Activated CD8-positive, alpha-beta memory T cell treated with anti-CD3 and anti-CD28 coated beads, Interleukin-2, amount 10 ng/mL, durations not matched to agents 7 days and 5 days (primary cell): ENCODE measurements around the gene ZDHHC4. TPM values are rescaled to one million over a fixed set of nuclear protein-coding genes. Genes with fewer than 3 reads are reported as not detected.
"Not testable (repeated sequence)": the region's sequence is repeated elsewhere in the genome, so short reads cannot be mapped to it uniquely, and the experiment has no call there.

Source experiments
- ATAC-seq: fragments of 150-1000 bp; cut with Tn5 transposase; one replicate; pipeline ENCODE4 v1.10.0; 2021; ENCODE audit warnings: moderate library complexity
- CTCF ChIA-PET: fragments of 350-600 bp; sonication (Branson Sonifier 250); formaldehyde crosslinking; loops from one replicate; lab custom pipeline; 2021; ENCODE audit warnings: antibody characterized with exemption; lab: Charles Lee
- DNase-seq: peaks from one replicate; pipeline ENCODE4 v3.0.0-alpha.2; 2020
- H3K27ac Mint-ChIP-seq: one replicate; pipeline ENCODE4 v1.8.0; 2021; ENCODE audit warnings: mild to moderate bottlenecking, mixed read lengths
- H3K27me3 Mint-ChIP-seq: one replicate; pipeline ENCODE4 v1.8.0; 2021; ENCODE audit warnings: mixed read lengths
- H3K36me3 Mint-ChIP-seq: one replicate; pipeline ENCODE4 v1.8.0; 2021; ENCODE audit warnings: mild to moderate bottlenecking, mixed read lengths
- H3K4me1 Mint-ChIP-seq: one replicate; pipeline ENCODE4 v1.8.0; 2021; ENCODE audit warnings: mixed read lengths
- H3K4me3 Mint-ChIP-seq: one replicate; pipeline ENCODE4 v1.8.0; 2021; ENCODE audit warnings: mild to moderate bottlenecking, moderate library complexity, mixed read lengths
- H3K9me3 Mint-ChIP-seq: one replicate; pipeline ENCODE4 v1.8.0; 2022; ENCODE audit warnings: low read depth, mixed read lengths
- total RNA-seq, 2 experiments: library from RNA; stranded (reverse); gene quantifications; one replicate each; pipeline ENCODE4 v1.2.3, GENCODE V29; 2021

The ZDHHC4 gene
- total RNA-seq, 2 experiments from 2014 or later = 30.1 to 33.2 TPM

DNA sequence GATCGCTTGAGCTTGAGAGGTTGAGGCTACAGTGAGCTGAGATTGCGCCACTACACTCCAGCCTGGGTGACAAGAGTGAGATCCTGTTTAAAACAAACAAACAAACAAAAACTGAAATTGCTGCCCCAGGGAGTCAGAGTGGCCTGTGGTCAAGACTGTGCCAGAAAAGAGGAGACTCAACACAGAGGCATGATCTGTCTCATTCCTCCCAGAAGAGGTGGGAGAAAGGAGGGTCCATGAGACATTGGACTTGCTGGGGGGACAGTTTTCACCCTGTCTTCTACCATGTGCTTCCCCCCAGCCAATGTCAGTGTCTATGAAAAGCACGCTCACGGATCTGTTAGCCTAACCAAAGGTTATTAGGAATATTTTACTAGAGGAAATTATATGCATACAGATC, 41.4 kb downstream of the ZDHHC4 start:
- no peak for DNase-seq
- H3K4me1 Mint-ChIP-seq = peaks cover 46% of the 10 kb centered on the region
- H3K9me3 Mint-ChIP-seq = no peaks in the 10 kb centered on the region
- no peak for ATAC-seq
- H3K4me3 Mint-ChIP-seq = no peak overlapping the region
- CTCF ChIA-PET = interaction anchor here (1.3 kb wide), 1 partner anchor 28 kb away, joined by 4 read pairs; the partner anchor contains the start of gene INTS15
- H3K27ac Mint-ChIP-seq = no peak overlapping the region
- H3K36me3 Mint-ChIP-seq = peaks cover 11% of the 10 kb centered on the region
- H3K27me3 Mint-ChIP-seq = peaks cover 19% of the 10 kb centered on the region

DNA sequence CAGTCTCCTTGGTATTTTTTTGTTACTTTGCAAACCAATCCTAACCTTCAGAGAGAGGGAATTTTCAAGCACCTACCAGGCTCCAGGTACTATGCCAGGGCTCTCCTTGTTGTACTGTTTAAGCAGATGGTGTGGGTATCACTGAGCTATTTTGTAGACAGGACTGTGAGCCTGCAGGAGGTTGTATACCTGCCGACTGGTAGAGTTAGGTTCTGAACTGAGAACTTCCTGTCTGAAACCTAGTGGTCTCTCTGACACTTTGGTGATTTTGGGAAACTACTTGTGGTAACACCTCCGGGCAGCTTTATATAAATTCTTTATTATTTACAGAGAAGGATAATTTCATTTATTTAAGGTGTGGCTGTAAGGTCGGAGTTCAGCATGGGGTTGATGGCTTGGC, 42.7 kb downstream of the ZDHHC4 start:
- H3K4me1 Mint-ChIP-seq = peaks cover 54% of the 10 kb centered on the region

DNA sequence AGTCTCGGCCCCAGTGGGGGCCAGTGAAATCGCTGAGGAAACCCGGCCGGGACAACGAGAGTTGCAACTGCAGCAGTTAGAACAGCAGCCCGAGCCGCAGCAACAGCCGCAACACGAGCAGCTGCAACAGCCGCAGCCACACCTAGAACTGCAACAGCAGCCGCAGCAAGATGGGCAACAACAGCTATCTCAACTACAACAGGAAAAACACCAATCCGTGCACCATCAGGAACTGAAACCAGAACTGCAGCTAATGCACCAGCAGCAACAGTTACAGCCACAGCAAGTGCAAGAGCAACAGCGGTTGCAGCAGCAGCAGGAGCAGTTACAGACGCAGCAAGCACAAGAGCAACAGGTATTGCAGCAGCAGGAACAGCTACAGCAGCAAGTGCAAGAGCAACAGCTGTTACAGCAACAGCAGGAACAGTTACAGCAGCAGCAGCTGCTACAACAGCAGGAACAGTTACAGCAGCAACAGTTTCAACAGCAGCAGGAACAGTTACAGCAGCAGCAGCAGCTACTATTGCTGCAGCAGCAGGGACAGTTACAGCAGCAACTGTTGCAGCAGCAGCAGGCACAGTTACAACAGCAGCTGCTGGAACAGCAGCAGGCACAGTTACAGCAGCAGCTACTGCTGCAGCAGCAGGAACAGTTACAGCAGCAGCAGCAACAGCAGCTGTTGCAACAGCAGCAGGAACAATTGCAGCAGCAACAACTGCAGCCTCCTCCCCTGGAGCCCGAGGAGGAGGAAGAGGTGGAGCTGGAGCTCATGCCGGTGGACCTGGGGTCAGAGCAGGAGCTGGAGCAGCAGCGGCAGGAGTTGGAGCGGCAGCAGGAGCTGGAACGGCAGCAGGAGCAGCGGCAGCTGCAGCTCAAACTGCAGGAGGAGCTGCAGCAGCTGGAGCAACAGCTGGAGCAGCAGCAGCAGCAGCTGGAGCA, 44.2 kb downstream of the ZDHHC4 start:
- Mint-ChIP-seq H3K4me1 (peaks cover 54% of the 10 kb centered on the region), H3K27me3 (peaks cover 3% of the 10 kb centered on the region), H3K27ac (peak overlapping the region; percentile 77), H3K36me3 (peaks cover 9% of the 10 kb centered on the region), H3K4me3 (peak overlapping the region; percentile 42), H3K9me3 (no peaks in the 10 kb centered on the region)
- DNase-seq = peak; percentile 71
- CTCF ChIA-PET = interaction anchor here (0.8 to 2.2 kb wide), 9 partner anchors 8 to 308 kb away, joined by 3 to 7 read pairs (median 5); partner anchors contain the start of gene INTS15
- ATAC-seq = peak; percentile 33

More for the DNA sequence above, 42.7 kb downstream of the ZDHHC4 start:
- CTCF ChIA-PET = interaction anchor here (1.5 to 2.2 kb wide), 5 partner anchors 10 to 310 kb away, joined by 3 to 7 read pairs (median 6); partner anchors contain the start of gene INTS15
- peak overlapping the region; percentile 77 for H3K27ac Mint-ChIP-seq
- peak overlapping the region; percentile 46 for H3K4me3 Mint-ChIP-seq
- peaks cover 8% of the 10 kb centered on the region for H3K27me3 Mint-ChIP-seq
- H3K36me3 Mint-ChIP-seq = peaks cover 9% of the 10 kb centered on the region
- DNase-seq = no peak
- no peaks in the 10 kb centered on the region for H3K9me3 Mint-ChIP-seq
- peak; percentile 38 for ATAC-seq

DNA sequence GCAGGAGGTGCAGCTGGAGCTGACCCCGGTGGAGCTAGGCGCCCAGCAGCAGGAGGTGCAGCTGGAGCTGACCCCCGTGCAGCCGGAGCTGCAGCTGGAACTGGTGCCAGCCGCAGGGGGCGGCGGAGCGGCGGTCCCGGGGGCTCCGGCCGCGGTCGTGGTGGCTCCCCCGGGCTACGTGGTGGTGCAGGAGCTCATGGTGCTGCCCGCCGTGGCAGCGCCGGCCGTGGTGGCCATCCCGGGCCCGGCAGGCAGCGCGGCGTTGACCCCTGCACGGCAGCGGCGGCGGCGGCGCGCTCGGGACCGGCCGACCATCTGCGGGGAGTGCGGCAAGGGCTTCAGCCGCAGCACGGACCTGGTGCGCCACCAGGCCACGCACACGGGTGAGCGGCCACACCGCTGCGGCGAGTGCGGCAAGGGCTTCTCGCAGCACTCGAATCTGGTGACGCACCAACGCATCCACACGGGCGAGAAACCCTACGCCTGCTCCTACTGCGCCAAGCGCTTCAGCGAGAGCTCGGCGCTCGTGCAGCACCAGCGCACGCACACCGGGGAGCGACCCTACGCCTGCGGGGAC, 45.0 kb downstream of the ZDHHC4 start:
- ATAC-seq (no peak), DNase-seq (no peak)
- CTCF ChIA-PET = interaction anchor here (1.7 kb wide), 1 partner anchor 14 kb away, joined by 5 read pairs; no protein-coding TSS in a partner anchor
- H3K27ac Mint-ChIP-seq = no peak overlapping the region
- H3K4me1 Mint-ChIP-seq = peaks cover 52% of the 10 kb centered on the region
- H3K4me3 Mint-ChIP-seq = no peak overlapping the region
- H3K36me3 Mint-ChIP-seq = peaks cover 9% of the 10 kb centered on the region
- H3K9me3 Mint-ChIP-seq = no peaks in the 10 kb centered on the region
- H3K27me3 Mint-ChIP-seq = no peaks in the 10 kb centered on the region

DNA sequence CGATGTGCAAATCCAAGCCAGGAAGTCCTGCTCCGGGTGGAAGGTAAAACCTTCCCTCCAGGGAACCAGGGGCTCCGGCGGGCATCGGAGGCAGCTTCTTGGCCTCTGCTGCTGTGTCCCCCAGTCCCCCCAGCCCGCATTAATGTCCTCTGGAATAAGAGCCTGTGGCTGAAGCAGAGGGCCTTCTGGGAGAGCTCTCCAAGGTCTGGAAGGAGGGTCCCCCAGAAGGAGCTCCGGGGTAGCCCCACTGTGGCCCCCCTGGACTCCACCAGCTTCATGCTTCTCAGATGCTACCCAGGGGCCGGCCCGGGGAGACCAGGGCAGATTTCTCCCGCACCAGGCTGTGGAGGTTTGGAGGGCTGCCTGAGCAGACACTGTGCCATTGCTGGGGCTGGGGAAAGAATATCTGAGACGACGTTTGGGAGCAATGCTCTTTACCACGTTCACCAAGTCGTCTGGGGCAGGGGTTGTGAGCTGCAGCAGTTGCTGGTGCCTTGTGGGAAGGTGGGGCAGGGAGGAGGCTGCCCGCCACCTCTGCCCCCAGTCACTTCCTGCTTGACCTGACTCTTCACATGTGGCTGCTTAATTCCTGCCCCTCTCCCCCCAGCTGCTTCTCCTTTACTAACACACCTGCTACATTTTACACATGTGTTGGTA, 46.5 kb downstream of the ZDHHC4 start:
- peak; percentile 62 for DNase-seq
- H3K4me1 Mint-ChIP-seq = peaks cover 49% of the 10 kb centered on the region
- CTCF ChIA-PET = interaction anchor here (0.8 to 1.5 kb wide), 3 partner anchors 12 to 108 kb away, joined by 4 to 6 read pairs (median 4); partner anchors contain the start of gene INTS15
- ATAC-seq = peak; percentile 60
- no peaks in the 10 kb centered on the region for H3K9me3 Mint-ChIP-seq
- peak overlapping the region; percentile 84 for H3K27ac Mint-ChIP-seq
- H3K27me3 Mint-ChIP-seq = no peaks in the 10 kb centered on the region
- H3K4me3 Mint-ChIP-seq = peak overlapping the region; percentile 23
- H3K36me3 Mint-ChIP-seq = peaks cover 9% of the 10 kb centered on the region

DNA sequence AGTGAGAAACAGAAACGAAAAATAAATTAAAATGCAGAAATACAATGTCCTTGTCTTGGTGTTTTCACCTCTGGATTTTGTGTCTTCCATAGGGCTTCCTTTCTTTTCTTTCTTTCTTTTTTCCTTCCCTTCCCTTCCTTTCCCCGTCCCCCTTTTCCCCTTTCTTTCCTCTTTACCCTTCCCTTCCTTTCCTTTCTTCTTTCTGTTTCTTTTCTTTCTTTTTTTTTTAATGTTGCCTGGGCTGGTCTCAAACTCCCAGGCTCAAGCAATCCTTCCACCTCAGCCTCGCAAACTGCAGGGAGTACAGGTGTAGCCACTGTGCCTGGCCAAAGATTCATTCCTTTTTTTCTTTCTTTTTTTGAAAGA, 47.0 kb downstream of the ZDHHC4 start:
- no peaks in the 10 kb centered on the region for H3K9me3 Mint-ChIP-seq
- no peak for DNase-seq
- CTCF ChIA-PET = interaction anchor here (0.8 to 1.5 kb wide), 3 partner anchors 12 to 109 kb away, joined by 4 to 6 read pairs (median 4); partner anchors contain the start of gene INTS15
- H3K4me3 Mint-ChIP-seq = peak overlapping the region; percentile 23
- no peak for ATAC-seq
- H3K36me3 Mint-ChIP-seq = peaks cover 9% of the 10 kb centered on the region
- no peaks in the 10 kb centered on the region for H3K27me3 Mint-ChIP-seq
- H3K4me1 Mint-ChIP-seq = peaks cover 46% of the 10 kb centered on the region
- H3K27ac Mint-ChIP-seq = peak overlapping the region; percentile 84

DNA sequence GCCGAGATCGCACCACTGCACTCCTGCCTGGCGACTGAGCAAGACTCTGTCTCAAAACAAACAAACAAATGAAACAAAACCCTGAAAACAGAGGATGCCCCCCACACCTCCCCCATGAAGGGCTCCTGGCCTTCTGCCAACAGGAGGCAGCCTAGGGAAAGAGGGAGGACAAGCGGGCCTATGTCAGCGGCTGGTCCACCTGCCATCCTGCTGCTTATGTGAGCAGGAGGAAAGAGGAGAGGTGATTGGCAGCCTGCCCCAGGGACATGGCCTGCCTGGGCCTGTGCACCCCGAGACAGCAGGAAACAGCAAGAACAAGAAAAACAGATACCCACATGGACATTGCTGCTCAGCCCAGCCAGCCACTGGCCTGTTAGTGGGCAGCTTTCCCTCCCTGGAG, 50.8 kb downstream of the ZDHHC4 start:
- ATAC-seq = no peak
- Mint-ChIP-seq H3K27ac (no peak overlapping the region), H3K27me3 (no peaks in the 10 kb centered on the region), H3K36me3 (no peaks in the 10 kb centered on the region), H3K4me3 (no peak overlapping the region), H3K4me1 (peaks cover 16% of the 10 kb centered on the region), H3K9me3 (no peaks in the 10 kb centered on the region)
- DNase-seq = no peak
- CTCF ChIA-PET = interaction anchor here (1.4 kb wide), 1 partner anchor 9 kb away, joined by 3 read pairs; the partner anchor contains the start of gene ZNF316

DNA sequence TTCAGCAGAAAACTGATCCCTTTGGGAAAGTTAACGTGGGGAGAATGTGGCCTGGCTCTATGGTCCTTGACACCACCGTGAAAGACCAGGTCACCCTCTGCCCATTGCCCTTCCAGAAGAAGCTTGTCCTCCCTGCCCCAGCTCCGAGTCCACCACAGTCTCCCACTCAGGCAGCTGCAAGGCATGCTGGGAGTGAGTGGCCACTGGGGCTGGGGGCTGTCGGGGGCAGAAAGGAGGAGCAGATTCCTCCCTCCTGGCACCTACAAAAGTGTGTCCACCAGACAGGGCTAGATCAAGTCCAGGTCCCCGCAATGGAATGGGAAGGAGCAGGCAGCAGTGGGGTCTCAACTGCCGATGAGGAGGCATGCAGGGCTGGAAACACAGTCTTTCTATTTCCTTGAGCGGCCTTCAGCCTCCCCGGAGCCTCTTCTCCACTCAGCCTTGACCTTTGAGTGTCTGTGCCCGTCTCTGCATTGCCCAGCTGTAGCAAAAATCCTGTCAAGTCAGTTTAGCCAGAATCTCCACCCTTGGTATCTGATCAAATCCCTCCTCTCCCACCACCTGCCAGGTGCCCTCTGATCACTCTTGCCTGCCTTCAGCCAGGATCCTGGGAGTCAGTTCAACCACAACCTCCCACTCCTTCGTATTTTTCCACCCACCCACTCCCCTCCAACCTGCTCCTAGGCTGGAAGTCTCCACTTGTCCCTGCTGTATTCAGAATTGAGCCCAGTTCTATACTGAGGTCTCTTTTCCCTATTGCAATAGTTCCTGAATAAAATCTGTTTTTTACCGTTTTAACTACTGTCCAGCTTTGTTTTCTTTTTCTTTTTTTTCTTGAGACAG, 53.0 kb downstream of the ZDHHC4 start:
- H3K36me3 Mint-ChIP-seq = no peaks in the 10 kb centered on the region
- no peak overlapping the region for H3K4me3 Mint-ChIP-seq
- no peak for ATAC-seq
- H3K9me3 Mint-ChIP-seq = no peaks in the 10 kb centered on the region
- H3K4me1 Mint-ChIP-seq = peaks cover 3% of the 10 kb centered on the region
- no peaks in the 10 kb centered on the region for H3K27me3 Mint-ChIP-seq
- CTCF ChIA-PET = interaction anchor here (1.9 kb wide), 1 partner anchor 9 kb away, joined by 5 read pairs; no protein-coding TSS in a partner anchor
- no peak for DNase-seq
- H3K27ac Mint-ChIP-seq = no peak overlapping the region

DNA sequence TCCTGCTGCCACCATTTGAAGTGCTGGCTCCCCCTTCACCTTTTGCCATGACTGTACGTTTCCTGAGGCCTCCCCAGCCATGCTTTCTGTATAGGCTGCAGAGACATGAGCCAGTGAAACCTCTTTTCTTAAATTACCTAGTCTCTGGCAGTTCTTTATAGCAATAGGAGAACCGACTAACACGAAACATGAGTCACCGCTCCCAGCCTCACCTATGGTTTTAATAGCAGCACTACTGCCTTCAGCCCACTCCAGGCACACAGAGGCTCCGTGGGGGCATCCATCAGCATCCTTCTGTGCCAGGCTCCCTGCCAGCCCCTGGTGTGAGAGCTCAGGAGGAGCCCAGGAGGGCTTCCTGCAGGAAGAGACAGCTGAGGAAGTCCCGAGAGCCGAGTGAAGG, 54.4 kb downstream of the ZDHHC4 start:
- ATAC-seq = no peak
- H3K27me3 Mint-ChIP-seq = no peaks in the 10 kb centered on the region
- CTCF ChIA-PET = no interaction called here

DNA sequence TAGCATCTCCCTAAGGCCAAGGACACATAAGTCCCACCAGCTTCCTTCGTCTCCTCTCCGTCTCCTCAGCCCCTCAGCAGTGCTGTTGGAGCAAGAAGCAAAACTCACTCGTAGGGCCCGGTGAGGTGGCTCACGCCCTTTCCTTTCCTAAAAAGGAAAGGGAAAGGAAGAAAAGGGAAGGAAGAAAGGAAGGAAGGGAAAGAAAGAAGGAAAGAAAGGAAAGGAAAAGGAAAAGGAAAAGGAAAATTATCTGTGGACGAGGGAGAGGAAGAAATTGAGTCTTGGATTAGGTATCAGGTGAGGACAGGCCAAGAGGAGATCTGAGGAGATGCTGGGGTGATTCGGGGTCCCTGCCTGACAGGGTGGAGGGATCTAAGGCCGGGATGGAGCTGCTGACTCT, 56.8 kb downstream of the ZDHHC4 start:
- peaks cover 18% of the 10 kb centered on the region for H3K4me1 Mint-ChIP-seq
- no peaks in the 10 kb centered on the region for H3K9me3 Mint-ChIP-seq
- DNase-seq = no peak
- H3K4me3 Mint-ChIP-seq = no peak overlapping the region
- CTCF ChIA-PET = no interaction called here
- no peak overlapping the region for H3K27ac Mint-ChIP-seq
- H3K27me3 Mint-ChIP-seq = no peaks in the 10 kb centered on the region
- ATAC-seq = no peak
- peaks cover 2% of the 10 kb centered on the region for H3K36me3 Mint-ChIP-seq

More for the DNA sequence above, 54.4 kb downstream of the ZDHHC4 start:
- Mint-ChIP-seq H3K4me3 (no peak overlapping the region), H3K9me3 (no peaks in the 10 kb centered on the region), H3K4me1 (peaks cover 6% of the 10 kb centered on the region), H3K36me3 (no peaks in the 10 kb centered on the region), H3K27ac (no peak overlapping the region)
- no peak for DNase-seq

DNA sequence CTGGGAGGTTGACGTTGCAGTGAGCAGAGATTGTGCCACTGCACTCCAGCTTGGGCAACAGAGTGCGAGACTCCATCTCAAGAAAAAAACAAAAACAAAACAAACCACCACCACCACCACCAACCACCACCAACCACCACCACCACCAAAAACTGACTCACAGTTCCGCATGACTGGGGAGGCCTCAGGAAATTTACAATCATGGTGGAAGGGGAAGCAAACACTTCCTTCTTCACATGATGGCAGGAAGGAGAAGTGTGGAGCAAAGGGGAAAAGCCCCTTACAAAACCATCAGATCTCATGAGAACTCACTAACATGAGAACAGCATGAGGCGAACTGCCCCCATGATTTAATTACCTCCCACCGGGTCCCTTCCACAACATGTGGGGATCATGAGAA, 57.7 kb downstream of the ZDHHC4 start:
- CTCF ChIA-PET, H3K9me3 Mint-ChIP-seq, DNase-seq, H3K27me3 Mint-ChIP-seq, ATAC-seq, H3K4me3 Mint-ChIP-seq: not testable (repeated sequence)
- Mint-ChIP-seq H3K27ac (peak overlapping the region; percentile 36), H3K4me1 (peaks cover 27% of the 10 kb centered on the region), H3K36me3 (peaks cover 11% of the 10 kb centered on the region)
